Endodermal cell (in vitro differentiated cells): Measurements from ENCODE around the gene INPP4A. TPM values are rescaled to one million over a fixed set of nuclear protein-coding genes. Genes with fewer than 3 reads are reported as not detected.
A peak's percentile ranks its signal among the peaks of the same experiment; 100 is the strongest.

Experiments used
- DNase-seq: peaks from one replicate; pipeline ENCODE4 v3.0.0-alpha.2; 2017
- H3K27ac ChIP-seq: 2 replicates; pipeline ENCODE4 v1.5.1; 2013; ENCODE audit warnings: mild to moderate bottlenecking, low read depth, low read length, moderate library complexity
- H3K27me3 ChIP-seq: 2 replicates; pipeline ENCODE4 v1.6.1; 2013; ENCODE audit warnings: mild to moderate bottlenecking, low read length, moderate library complexity; ENCODE audit not compliant: insufficient read depth, control insufficient read depth, poor library complexity, severe bottlenecking
- H3K36me3 ChIP-seq: 2 replicates; pipeline ENCODE4 v1.7.0; 2013; ENCODE audit warnings: mild to moderate bottlenecking, low read length, moderate library complexity; ENCODE audit not compliant: control insufficient read depth, insufficient read depth
- H3K4me1 ChIP-seq: one replicate; pipeline ENCODE4 v1.7.0; 2013; ENCODE audit warnings: low read length; ENCODE audit not compliant: control insufficient read depth, insufficient read depth
- H3K4me3 ChIP-seq: 2 replicates; pipeline ENCODE4 v1.5.1; 2013; ENCODE audit warnings: mild to moderate bottlenecking, low read length, moderate library complexity
- H3K9ac ChIP-seq: 2 replicates; pipeline ENCODE4 v1.6.1; 2013; ENCODE audit warnings: mild to moderate bottlenecking, low read length, moderate library complexity; ENCODE audit not compliant: poor library complexity, severe bottlenecking; ENCODE audit errors: extremely low read depth
- H3K9me3 ChIP-seq: 2 replicates; pipeline ENCODE4 v1.6.1; 2013; ENCODE audit warnings: mild to moderate bottlenecking, low read length, moderate library complexity; ENCODE audit not compliant: control insufficient read depth
- H3K27ac Mint-ChIP-seq: 2 replicates; pipeline ENCODE4 v1.8.0; 2020; ENCODE audit warnings: mixed read lengths
- H3K27me3 Mint-ChIP-seq: 2 replicates; pipeline ENCODE4 v1.8.0; 2021; ENCODE audit warnings: mild to moderate bottlenecking, mixed read lengths; ENCODE audit not compliant: insufficient read depth
- H3K36me3 Mint-ChIP-seq: 2 replicates; pipeline ENCODE4 v1.8.0; 2020; ENCODE audit warnings: low read depth, mixed read lengths
- H3K4me1 Mint-ChIP-seq: 2 replicates; pipeline ENCODE4 v1.8.0; 2020; ENCODE audit warnings: mixed read lengths
- H3K4me3 Mint-ChIP-seq: 2 replicates; pipeline ENCODE4 v1.8.0; 2020; ENCODE audit warnings: mild to moderate bottlenecking, moderate library complexity, mixed read lengths
- H3K9me3 Mint-ChIP-seq: 2 replicates; pipeline ENCODE4 v1.8.0; 2020; ENCODE audit warnings: mild to moderate bottlenecking, mixed read lengths
- CTCF ChIP-seq: fragments of 200-600 bp; sonication (generic); conservative IDR thresholded peaks from 2 replicates; pipeline ENCODE4 v1.5.0; 2021; ENCODE audit warnings: antibody characterized with exemption, mild to moderate bottlenecking
- WGBS, 2 experiments: methylation state at CpG; one replicate each; pipeline versions ENCODE4 v1.1.5 to v1.1.7; 2013; ENCODE audit warnings: missing lambda C conversion rate in 2 of 2, mixed read lengths in 1 of 2; ENCODE audit not compliant: insufficient coverage in 1 of 2, insufficient read length in 1 of 2; 5-methylcytosine and 5-hydroxymethylcytosine counted together
- total RNA-seq, 2 donors: library from RNA; stranded (reverse); fragmentation: NEBNext Ultra II Directional in 1 of 2; extraction: Animal tissue kit (Norgen Biotek cat#: 25700) in 1 of 2; gene quantifications; 2 replicates in 1 of 2; 3 replicates in 1 of 2; pipeline ENCODE4 v1.2.1, GENCODE V29; 2021

Gene INPP4A
- total RNA-seq, 2 donors from 2014 or later = 84.9 to 94.2 TPM

- no peaks in the 10 kb centered on the region for H3K27me3 ChIP-seq
- peaks cover 13% of the 10 kb centered on the region for H3K36me3 ChIP-seq
- DNase-seq = peak; percentile 39
- no peak overlapping the region for H3K9ac ChIP-seq
- WGBS, 2 experiments = 87 to 98% methylated on average over 6 to 10 of the region's 10 CpGs
- Mint-ChIP-seq H3K4me1 (peaks cover 73% of the 10 kb centered on the region), H3K27me3 (no peaks in the 10 kb centered on the region), H3K9me3 (no peaks in the 10 kb centered on the region), H3K4me3 (no peak overlapping the region), H3K27ac (no peak overlapping the region), H3K36me3 (no peaks in the 10 kb centered on the region)
- H3K9me3 ChIP-seq = no peaks in the 10 kb centered on the region
- no peak for TF ChIP-seq CTCF
- H3K4me3 ChIP-seq = peak overlapping the region; percentile 71
- H3K4me1 ChIP-seq = peaks cover 5% of the 10 kb centered on the region
- H3K27ac ChIP-seq = no peak overlapping the region
Measured at GRCh38 chr2:98448441-98449145, 3.9 kb downstream of the INPP4A start.

GRCh38 chr2:98452396-98453027 lies 7.9 kb downstream of the INPP4A start:
- DNase-seq = peak; percentile 44
- Mint-ChIP-seq H3K36me3 (peaks cover 19% of the 10 kb centered on the region), H3K27ac (peak overlapping the region; percentile 83), H3K4me3 (no peak overlapping the region), H3K9me3 (no peaks in the 10 kb centered on the region), H3K4me1 (peaks cover 64% of the 10 kb centered on the region), H3K27me3 (no peaks in the 10 kb centered on the region)
- no peaks in the 10 kb centered on the region for H3K27me3 ChIP-seq
- H3K27ac ChIP-seq = no peak overlapping the region
- 92 to 100% methylated on average over 3 to 7 of the region's 7 CpGs for WGBS, 2 experiments
- TF ChIP-seq CTCF = no peak
- H3K36me3 ChIP-seq = peaks cover 37% of the 10 kb centered on the region
- no peaks in the 10 kb centered on the region for H3K9me3 ChIP-seq
- H3K4me1 ChIP-seq = peaks cover 5% of the 10 kb centered on the region
- no peak overlapping the region for H3K4me3 ChIP-seq
- H3K9ac ChIP-seq = no peak overlapping the region

GRCh38 chr2:98453083-98453482 lies 8.4 kb downstream of the INPP4A start:
- no peak for TF ChIP-seq CTCF
- no peaks in the 10 kb centered on the region for H3K9me3 Mint-ChIP-seq

More at GRCh38 chr2:98453083-98453482, 8.4 kb downstream of the INPP4A start:
- Histone ChIP-seq H3K9me3 (no peaks in the 10 kb centered on the region), H3K4me3 (no peak overlapping the region), H3K36me3 (peaks cover 38% of the 10 kb centered on the region), H3K4me1 (peaks cover 5% of the 10 kb centered on the region), H3K27ac (no peak overlapping the region), H3K9ac (no peak overlapping the region), H3K27me3 (no peaks in the 10 kb centered on the region)
- Mint-ChIP-seq H3K4me3 (no peak overlapping the region), H3K27me3 (no peaks in the 10 kb centered on the region), H3K27ac (peak overlapping the region; percentile 28), H3K4me1 (peaks cover 64% of the 10 kb centered on the region), H3K36me3 (peaks cover 19% of the 10 kb centered on the region)
- whole genome bisulfite sequencing, 2 experiments = 96 to 100% methylated on average over 4 to 5 of the region's 5 CpGs
- DNase-seq = no peak
